Cardiac muscle cell (in vitro differentiated cells and primary cell): ENCODE results near the gene LRTM2. TPM values are rescaled to one million over a fixed set of nuclear protein-coding genes. Genes with fewer than 3 reads are reported as not detected.
A peak's percentile ranks its signal among the peaks of the same experiment; 100 is the strongest.

Experiments
- DNase-seq, 2 donors: peaks; one replicate each; pipeline versions ENCODE4 v3.0.0 to v3.0.0-alpha.2; 2010 to 2017; ENCODE audit warnings: low read depth in 1 of 2, low spot score in 1 of 2
- H3K27ac ChIP-seq: fragments of 200-600 bp; sonication (generic); 2 replicates; pipeline ENCODE4 v1.5.1; 2016
- H3K27me3 ChIP-seq: fragments of 200-600 bp; sonication (generic); 2 replicates; pipeline ENCODE4 v1.6.0; 2016; ENCODE audit warnings: control low read depth
- H3K36me3 ChIP-seq: fragments of 200-600 bp; sonication (generic); 2 replicates; pipeline ENCODE4 v1.5.1; 2016; ENCODE audit warnings: control low read depth
- H3K4me1 ChIP-seq: fragments of 200-600 bp; sonication (generic); 2 replicates; pipeline ENCODE4 v1.8.1; 2017; ENCODE audit warnings: low read depth, mild to moderate bottlenecking, mixed run types
- H3K4me3 ChIP-seq: fragments of 200-600 bp; sonication (generic); 2 replicates; pipeline ENCODE4 v1.5.1; 2016; ENCODE audit warnings: mild to moderate bottlenecking
- H3K9me3 ChIP-seq: fragments of 200-600 bp; sonication (generic); 2 replicates; pipeline ENCODE4 v1.5.1; 2017; ENCODE audit warnings: low read depth, mild to moderate bottlenecking, control low read depth
- CTCF ChIP-seq: IDR thresholded peaks from 2 replicates; pipeline ENCODE4 v1.5.1; 2012; ENCODE audit warnings: low read depth, mild to moderate bottlenecking, low read length
- polyA plus RNA-seq: library from polyadenylated mRNA; unstranded; fragments of >200 nt; fragmentation: Nextera tagmentation; extraction: Ambion mirVana; gene quantifications from 2 replicates; pipeline ENCODE4 v1.2.1, GENCODE V29; 2016
- total RNA-seq: library from RNA; depleted of rRNA; stranded (reverse); fragments of >200 nt; gene quantifications from 2 replicates; pipeline ENCODE4 v1.2.3, GENCODE V29; 2016

LRTM2 gene
- total and polyA plus RNA-seq, 2 experiments from 2014 or later: not detected

GRCh38 chr12:1804545-1805332 is 15.6 kb upstream of the LRTM2 start:
- no peaks in the 10 kb centered on the region for H3K4me1 ChIP-seq
- no peak for TF ChIP-seq CTCF
- H3K27me3 ChIP-seq: no peaks in the 10 kb centered on the region
- no peaks in the 10 kb centered on the region for H3K9me3 ChIP-seq
- no peak overlapping the region for H3K4me3 ChIP-seq
- no peaks in the 10 kb centered on the region for H3K36me3 ChIP-seq
- H3K27ac ChIP-seq: no peak overlapping the region
- DNase-seq: peak; percentile 85 to 94

- no peaks in the 10 kb centered on the region for H3K9me3 ChIP-seq
- DNase-seq: no peak
- no peaks in the 10 kb centered on the region for H3K4me1 ChIP-seq
- no peak overlapping the region for H3K4me3 ChIP-seq
- TF ChIP-seq CTCF: no peak
- no peaks in the 10 kb centered on the region for H3K36me3 ChIP-seq
- H3K27me3 ChIP-seq: no peaks in the 10 kb centered on the region
- no peak overlapping the region for H3K27ac ChIP-seq
Measured at GRCh38 chr12:1805441-1806081, 14.8 kb upstream of the LRTM2 start.

- Histone ChIP-seq H3K27me3 (no peaks in the 10 kb centered on the region), H3K36me3 (no peaks in the 10 kb centered on the region), H3K4me1 (no peaks in the 10 kb centered on the region), H3K4me3 (no peak overlapping the region), H3K27ac (peak overlapping the region; percentile 58), H3K9me3 (no peaks in the 10 kb centered on the region)
- peak in 1 of 2 donors; percentile 72 for DNase-seq
- no peak for TF ChIP-seq CTCF
Measured at GRCh38 chr12:1806301-1807086, 13.9 kb upstream of the LRTM2 start.

- Histone ChIP-seq H3K36me3 (no peaks in the 10 kb centered on the region), H3K27ac (no peak overlapping the region), H3K4me3 (no peak overlapping the region), H3K9me3 (no peaks in the 10 kb centered on the region), H3K27me3 (no peaks in the 10 kb centered on the region), H3K4me1 (no peaks in the 10 kb centered on the region)
- TF ChIP-seq CTCF: no peak
- DNase-seq: no peak
Measured at GRCh38 chr12:1807087-1807860, 13.1 kb upstream of the LRTM2 start.
